Suprapubic skin (tissue), 3 donors: Measurements from ENCODE around the gene DCLK2.

Experiments used
- CTCF ChIP-seq, 2 donors: fragments of 200-600 bp in 1 of 2; fragments of 450-650 bp in 1 of 2; sonication (generic) in 1 of 2; IDR thresholded peaks; one replicate each; pipeline ENCODE4 v1.5.1; 2016 to 2019; ENCODE audit warnings: antibody characterized with exemption in 2 of 2, mild to moderate bottlenecking in 1 of 2, moderate library complexity in 1 of 2
- POLR2A ChIP-seq, 2 donors: fragments of 450-650 bp; IDR thresholded peaks; one replicate each; pipeline ENCODE4 v1.6.1; 2017; ENCODE audit warnings: antibody characterized with exemption in 2 of 2, mild to moderate bottlenecking in 2 of 2, moderate library complexity in 2 of 2

DNA sequence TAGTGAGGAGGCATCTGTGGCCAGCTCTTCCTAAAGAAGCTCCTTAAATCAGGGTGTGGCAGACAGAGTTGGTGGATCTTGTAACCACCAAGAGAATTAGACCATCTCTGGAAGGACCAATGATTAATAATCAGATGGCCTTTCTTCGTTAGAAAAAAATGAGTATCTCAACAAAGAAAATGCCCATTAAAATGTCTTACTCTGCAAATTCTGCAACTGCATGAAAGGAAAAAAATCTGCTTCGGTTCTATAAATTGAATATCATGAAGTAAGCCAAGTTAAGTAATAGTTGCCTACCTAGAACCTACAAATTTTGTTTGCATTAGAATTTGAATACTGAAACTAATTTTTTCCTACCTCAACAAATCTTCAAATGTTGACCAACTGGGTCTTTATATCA, 4.2 kb upstream of the DCLK2 start:
- TF ChIP-seq POLR2A (IDR thresholded peaks at IDR 0.05) (no peak), CTCF (IDR thresholded peaks at IDR 0.05) (no peak)
